Measurements from ENCODE around the gene COQ5. TPM values are rescaled to one million over a fixed set of nuclear protein-coding genes. Genes with fewer than 3 reads are reported as not detected.

The COQ5 gene
- total and polyA plus RNA-seq, 4 donors: 32.3 to 44.7 (median 41.0) TPM

DNA sequence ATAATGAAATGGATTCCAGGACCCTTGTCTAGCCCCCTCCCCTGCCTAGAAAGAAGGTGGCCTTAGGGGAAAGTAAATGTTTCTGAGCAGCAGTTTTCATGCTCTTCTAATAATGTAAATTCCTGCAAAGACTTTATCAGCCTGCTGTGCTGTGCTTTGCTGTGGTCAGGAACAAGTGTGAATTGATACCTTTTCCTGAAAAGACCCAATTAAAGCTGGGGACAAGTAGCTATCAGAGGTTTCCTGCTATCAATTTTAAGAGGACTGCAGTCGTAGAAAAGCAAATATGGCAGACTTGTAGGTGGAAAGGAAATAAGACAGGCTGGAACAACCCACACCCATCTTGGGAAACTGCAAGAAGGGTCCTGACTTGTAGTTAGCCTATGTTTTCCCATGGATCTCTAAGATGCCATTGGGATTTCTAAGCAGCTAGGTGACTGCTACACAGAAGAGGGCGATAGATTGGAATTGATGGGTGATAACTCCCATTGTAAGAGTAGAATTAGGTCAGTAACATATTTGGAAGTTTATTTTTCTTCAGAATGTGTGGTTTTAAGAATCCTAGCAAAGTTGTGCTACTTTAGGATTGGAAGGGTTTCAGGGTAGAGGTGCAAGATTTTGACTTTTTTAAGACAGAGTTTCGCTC is 30.0 kb downstream of the COQ5 start:
- no peaks in the 10 kb centered on the region for H3K4me1 ChIP-seq (ENCODE audit: control insufficient read depth, insufficient read depth, low read length)
- H3K27me3 ChIP-seq (ENCODE audit: control insufficient read depth, insufficient read depth, low read length): no peaks in the 10 kb centered on the region
- 93% methylated on average over 2 of the region's 3 CpGs for WGBS (ENCODE audit: insufficient coverage)
- no peak overlapping the region for H3K4me3 ChIP-seq (ENCODE audit: low read depth, low read length)
- DNase-seq (ENCODE audit: low read depth in 4 of 6, low spot score in 6 of 6): no peak
- H3K9me3 ChIP-seq (ENCODE audit: control insufficient read depth, insufficient read depth, low read length): no peaks in the 10 kb centered on the region
- peaks cover 26% of the 10 kb centered on the region for H3K36me3 ChIP-seq (ENCODE audit: control insufficient read depth, insufficient read depth, low read length)
- H3K27ac ChIP-seq (ENCODE audit: low read depth, low read length): no peak overlapping the region

DNA sequence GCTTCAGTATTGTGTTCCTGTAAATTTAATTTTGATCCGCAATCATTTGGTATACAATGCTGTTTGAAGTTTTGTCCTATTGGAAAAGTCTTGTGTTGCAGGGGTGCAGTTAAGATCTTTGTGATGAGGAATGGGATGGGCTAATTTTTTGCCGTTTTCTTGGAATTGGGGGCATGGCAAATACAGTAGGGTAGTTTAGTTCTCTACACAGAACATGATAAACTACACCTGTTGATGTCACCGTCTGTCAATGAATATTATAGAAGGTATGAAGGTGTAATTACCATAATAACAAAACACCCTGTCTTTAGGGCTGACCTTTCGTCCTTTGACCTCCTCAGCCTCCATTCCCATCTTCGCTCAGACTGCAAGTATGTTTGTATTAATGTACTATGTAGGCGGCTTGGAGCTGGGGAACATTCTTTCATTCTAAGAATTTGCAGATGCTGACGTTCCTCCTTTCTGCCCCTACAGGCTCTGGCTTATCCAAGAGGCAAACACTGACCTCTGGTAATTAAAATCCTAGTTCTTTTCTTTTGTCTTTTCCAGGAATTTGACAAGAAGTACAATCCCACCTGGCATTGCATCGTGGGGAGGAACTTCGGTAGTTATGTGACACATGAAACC is 31.3 kb downstream of the COQ5 start:
- Histone ChIP-seq H3K4me1 (ENCODE audit: control insufficient read depth, insufficient read depth, low read length) (no peaks in the 10 kb centered on the region), H3K9me3 (ENCODE audit: control insufficient read depth, insufficient read depth, low read length) (no peaks in the 10 kb centered on the region), H3K36me3 (ENCODE audit: control insufficient read depth, insufficient read depth, low read length) (peaks cover 22% of the 10 kb centered on the region), H3K27me3 (ENCODE audit: control insufficient read depth, insufficient read depth, low read length) (no peaks in the 10 kb centered on the region), H3K4me3 (ENCODE audit: low read depth, low read length) (peak overlapping the region; percentile 87), H3K27ac (ENCODE audit: low read depth, low read length) (no peak overlapping the region)
- DNase-seq (ENCODE audit: low read depth in 4 of 6, low spot score in 6 of 6): no peak
- 18% methylated on average over 4 of the region's 9 CpGs for WGBS (ENCODE audit: insufficient coverage)

DNA sequence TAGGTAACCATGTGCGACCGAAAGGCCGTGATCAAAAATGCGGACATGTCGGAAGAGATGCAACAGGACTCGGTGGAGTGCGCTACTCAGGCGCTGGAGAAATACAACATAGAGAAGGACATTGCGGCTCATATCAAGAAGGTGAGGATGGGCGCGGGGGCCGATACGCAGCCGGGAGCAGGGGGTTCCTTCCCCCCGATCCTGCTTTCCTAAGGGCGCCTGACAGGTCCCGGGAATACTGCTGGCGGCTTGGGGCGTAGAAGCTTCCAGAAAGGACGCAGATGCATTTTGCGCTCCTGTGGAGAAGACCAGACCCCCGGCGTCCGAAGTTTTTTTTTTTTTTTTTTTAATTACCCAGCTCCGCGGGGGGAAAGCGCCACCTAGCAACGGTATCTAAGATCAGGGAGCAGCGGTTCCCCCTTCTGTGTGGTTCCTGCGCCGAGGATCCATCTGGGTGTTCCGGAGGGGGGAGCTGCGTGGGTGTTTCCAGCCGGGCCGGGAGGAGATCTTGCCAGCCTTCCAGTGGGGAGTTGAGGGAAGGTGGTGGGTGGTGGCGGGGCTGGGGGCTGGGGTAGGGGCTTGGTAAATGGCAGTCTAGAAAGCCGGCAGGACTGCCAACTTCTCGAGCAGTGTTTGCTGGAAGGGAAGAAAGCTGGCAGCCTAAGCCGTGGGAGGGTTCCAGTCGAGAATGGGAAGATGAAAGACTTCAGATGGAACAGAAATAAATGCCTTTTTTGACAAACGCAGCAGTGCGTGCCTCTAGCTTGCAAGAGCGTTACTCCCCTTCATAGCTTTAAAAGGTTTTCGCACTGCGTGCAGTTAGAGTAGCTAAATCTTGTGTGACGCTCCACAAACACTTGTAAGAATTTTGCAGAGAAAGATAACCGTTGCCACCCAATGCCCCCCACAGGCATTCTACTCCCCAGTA is 32.3 kb downstream of the COQ5 start:
- DNase-seq (ENCODE audit: low read depth in 4 of 6, low spot score in 6 of 6): peak in 5 of 6 donors; percentile 38 to 93 (median 63)
- Histone ChIP-seq H3K27me3 (ENCODE audit: control insufficient read depth, insufficient read depth, low read length) (no peaks in the 10 kb centered on the region), H3K4me1 (ENCODE audit: control insufficient read depth, insufficient read depth, low read length) (no peaks in the 10 kb centered on the region), H3K4me3 (ENCODE audit: low read depth, low read length) (peak overlapping the region; percentile 87), H3K27ac (ENCODE audit: low read depth, low read length) (peak overlapping the region; percentile 89), H3K9me3 (ENCODE audit: control insufficient read depth, insufficient read depth, low read length) (no peaks in the 10 kb centered on the region), H3K36me3 (ENCODE audit: control insufficient read depth, insufficient read depth, low read length) (peaks cover 19% of the 10 kb centered on the region)
- WGBS (ENCODE audit: insufficient coverage): under 1% methylated on average over 39 of the region's 47 CpGs

DNA sequence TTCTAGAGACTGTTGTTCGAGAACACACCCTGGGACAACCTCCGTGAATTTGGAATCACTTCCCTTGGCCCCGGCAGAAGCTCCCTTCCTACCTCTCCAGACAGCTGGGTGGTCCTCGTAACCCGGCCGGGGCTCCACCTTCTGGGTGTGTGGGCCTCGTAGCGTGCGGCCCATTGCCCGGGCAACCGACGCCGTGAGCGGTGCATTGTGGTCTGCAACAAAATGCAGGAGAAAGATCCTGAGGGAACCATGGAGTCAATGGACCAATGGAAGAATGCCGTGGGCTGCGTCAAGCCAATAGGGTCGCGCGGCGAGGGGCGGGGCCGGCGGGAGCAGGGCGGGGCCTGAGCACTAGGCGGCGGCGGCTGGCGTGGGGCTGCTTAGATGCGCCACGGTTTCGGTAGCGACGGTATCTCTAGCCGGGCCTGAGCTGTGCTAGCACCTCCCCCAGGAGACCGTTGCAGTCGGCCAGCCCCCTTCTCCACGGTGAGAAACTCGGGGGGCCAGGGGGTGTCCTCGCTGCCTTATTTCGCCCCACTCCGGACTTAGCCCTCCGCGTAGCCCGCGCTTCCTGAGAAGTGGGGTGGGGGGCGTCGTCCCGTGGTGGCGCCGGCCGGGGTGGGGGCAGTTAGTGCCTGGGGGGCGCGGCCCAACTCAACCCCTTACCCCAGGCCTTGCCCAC is 33.1 kb downstream of the COQ5 start, which contains the start of gene DYNLL1:
DYNLL1 (plus strand) TSS at position 383 of the 682 bp plus-strand sequence. CDS start 309 bp downstream, outside the sequence.
- Histone ChIP-seq H3K27ac (ENCODE audit: low read depth, low read length) (peak within 1 kb of the TSS; percentile 89), H3K9me3 (ENCODE audit: control insufficient read depth, insufficient read depth, low read length) (no peaks in the 10 kb centered on the region), H3K27me3 (ENCODE audit: control insufficient read depth, insufficient read depth, low read length) (no peaks in the 10 kb centered on the region), H3K36me3 (ENCODE audit: control insufficient read depth, insufficient read depth, low read length) (peaks cover 18% of the 10 kb centered on the region), H3K4me1 (ENCODE audit: control insufficient read depth, insufficient read depth, low read length) (no peaks in the 10 kb centered on the region), H3K4me3 (ENCODE audit: low read depth, low read length) (peak within 1 kb of the TSS; percentile 87)
- peak; percentile 93 to 99 (median 96) for DNase-seq (ENCODE audit: low read depth in 4 of 6, low spot score in 6 of 6)
- WGBS (ENCODE audit: insufficient coverage): 0% methylated on average over 37 of the region's 53 CpGs

DNA sequence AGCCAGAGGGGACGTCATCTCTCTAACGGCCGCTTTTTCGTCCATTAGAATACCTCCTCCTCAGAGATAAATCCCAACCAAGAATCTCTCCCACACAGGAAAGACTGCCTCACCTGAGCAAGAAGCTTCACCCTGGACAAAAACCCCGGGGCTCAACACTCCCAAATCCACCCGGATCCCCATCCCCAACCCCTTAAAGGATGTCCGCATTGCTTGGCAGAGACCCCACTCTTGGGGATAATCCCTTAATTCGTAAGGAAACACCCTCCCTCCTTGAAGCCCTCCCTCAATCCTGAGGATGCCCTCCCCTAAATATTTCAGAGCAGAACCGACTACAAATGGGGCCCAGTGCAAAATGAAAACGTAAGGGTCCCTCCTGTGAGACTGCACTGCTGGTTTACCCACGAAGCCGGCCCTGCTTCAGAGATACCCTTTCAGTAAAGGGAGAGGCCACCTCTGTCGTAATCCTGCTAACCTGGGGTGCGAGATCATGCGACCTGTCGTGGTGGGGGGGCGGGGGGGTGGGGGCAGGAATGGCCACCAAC is 33.7 kb downstream of the COQ5 start:
- 15% methylated on average over 12 of the region's 17 CpGs for WGBS (ENCODE audit: insufficient coverage)
- Histone ChIP-seq H3K27ac (ENCODE audit: low read depth, low read length) (peak overlapping the region; percentile 61), H3K4me1 (ENCODE audit: control insufficient read depth, insufficient read depth, low read length) (no peaks in the 10 kb centered on the region), H3K36me3 (ENCODE audit: control insufficient read depth, insufficient read depth, low read length) (peaks cover 15% of the 10 kb centered on the region), H3K4me3 (ENCODE audit: low read depth, low read length) (peak overlapping the region; percentile 87), H3K27me3 (ENCODE audit: control insufficient read depth, insufficient read depth, low read length) (no peaks in the 10 kb centered on the region), H3K9me3 (ENCODE audit: control insufficient read depth, insufficient read depth, low read length) (no peaks in the 10 kb centered on the region)
- no peak for DNase-seq (ENCODE audit: low read depth in 4 of 6, low spot score in 6 of 6)

DNA sequence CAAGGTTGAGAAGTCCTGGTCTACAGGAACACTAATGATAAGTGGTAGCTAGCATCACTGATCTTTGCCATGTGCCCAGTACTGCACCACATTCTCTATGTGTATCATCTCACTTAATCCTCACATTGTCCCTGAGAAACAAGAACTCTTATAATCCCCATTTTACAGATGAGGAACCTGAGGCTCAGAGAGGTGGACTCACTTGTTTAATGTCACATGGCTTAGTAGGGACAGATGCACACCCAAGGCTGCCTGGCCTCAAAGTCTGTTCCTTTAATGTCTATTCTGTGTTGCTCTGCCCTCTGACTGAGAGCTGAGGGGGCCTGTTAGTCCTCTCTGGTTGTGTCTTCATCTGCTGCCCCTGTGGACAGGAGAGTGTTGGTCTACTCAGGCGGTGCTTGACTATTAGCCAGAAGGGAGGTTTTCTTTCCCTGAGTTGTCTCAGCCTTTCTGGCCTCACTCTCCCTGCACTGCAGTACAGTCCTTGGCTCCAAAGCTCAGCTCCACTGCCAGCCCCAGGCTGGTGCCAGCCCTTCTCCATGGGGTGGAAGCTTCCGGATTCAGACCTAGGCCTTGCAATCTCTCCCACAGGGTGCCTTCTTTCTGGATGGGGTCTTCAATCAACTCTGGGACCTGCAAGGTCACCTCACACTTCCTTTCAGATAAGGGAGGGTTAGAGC is 38.0 kb downstream of the COQ5 start:
- H3K27ac ChIP-seq (ENCODE audit: low read depth, low read length): no peak overlapping the region
- DNase-seq (ENCODE audit: low read depth in 4 of 6, low spot score in 6 of 6): peak in 1 of 6 donors; percentile 35
- 100% methylated on average over 1 of the region's 2 CpGs for WGBS (ENCODE audit: insufficient coverage)

DNA sequence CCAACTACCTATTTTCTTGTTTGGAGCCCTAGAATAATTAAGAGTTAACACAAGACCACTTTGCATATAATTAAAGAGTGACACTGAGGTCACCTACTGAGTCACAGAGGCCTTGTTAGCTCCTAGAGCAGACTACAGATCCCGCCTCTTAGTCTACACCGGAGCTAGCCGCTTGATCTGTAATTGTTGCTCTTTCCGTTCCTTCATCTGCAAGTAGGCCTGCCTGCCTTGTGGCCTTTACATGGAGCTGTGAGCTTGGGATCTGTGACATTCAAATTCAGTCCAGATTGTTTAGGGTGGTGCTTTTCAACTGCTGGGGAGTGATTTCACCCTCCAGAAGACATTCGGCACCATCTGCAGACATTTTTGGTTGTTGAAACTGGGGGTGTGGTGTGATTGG is 38.6 kb downstream of the COQ5 start:
- WGBS (ENCODE audit: insufficient coverage): 94% methylated on average over 3 of the region's 5 CpGs
- H3K4me3 ChIP-seq (ENCODE audit: low read depth, low read length): no peak overlapping the region
- peaks cover 6% of the 10 kb centered on the region for H3K4me1 ChIP-seq (ENCODE audit: control insufficient read depth, insufficient read depth, low read length)
- no peaks in the 10 kb centered on the region for H3K27me3 ChIP-seq (ENCODE audit: control insufficient read depth, insufficient read depth, low read length)
- no peak for DNase-seq (ENCODE audit: low read depth in 4 of 6, low spot score in 6 of 6)
- peaks cover 17% of the 10 kb centered on the region for H3K36me3 ChIP-seq (ENCODE audit: control insufficient read depth, insufficient read depth, low read length)
- H3K9me3 ChIP-seq (ENCODE audit: control insufficient read depth, insufficient read depth, low read length): no peaks in the 10 kb centered on the region
- no peak overlapping the region for H3K27ac ChIP-seq (ENCODE audit: low read depth, low read length)

More for the DNA sequence above, 38.0 kb downstream of the COQ5 start:
- no peak overlapping the region for H3K4me3 ChIP-seq (ENCODE audit: low read depth, low read length)
- peaks cover 17% of the 10 kb centered on the region for H3K36me3 ChIP-seq (ENCODE audit: control insufficient read depth, insufficient read depth, low read length)
- no peaks in the 10 kb centered on the region for H3K27me3 ChIP-seq (ENCODE audit: control insufficient read depth, insufficient read depth, low read length)
- H3K4me1 ChIP-seq (ENCODE audit: control insufficient read depth, insufficient read depth, low read length): peaks cover 6% of the 10 kb centered on the region
- no peaks in the 10 kb centered on the region for H3K9me3 ChIP-seq (ENCODE audit: control insufficient read depth, insufficient read depth, low read length)

DNA sequence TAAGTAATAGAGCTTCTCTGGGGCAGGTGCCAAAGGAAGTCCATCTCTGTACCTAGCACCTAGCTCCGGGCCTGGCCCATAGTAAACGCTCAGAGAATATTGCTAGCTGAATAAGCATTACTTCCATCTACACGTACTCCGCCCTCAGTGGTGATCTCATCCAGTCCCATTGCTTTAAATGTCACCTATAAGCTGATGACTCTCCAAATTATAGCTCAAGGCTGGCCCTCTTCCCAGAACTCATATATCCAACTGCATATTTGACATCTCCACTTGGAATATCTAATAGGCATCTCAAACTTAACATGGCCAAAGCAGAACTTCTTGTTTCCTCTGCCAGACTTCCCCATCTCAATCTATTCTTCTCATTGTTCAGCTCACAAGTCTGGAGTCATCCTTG is 39.9 kb downstream of the COQ5 start:
- H3K27me3 ChIP-seq (ENCODE audit: control insufficient read depth, insufficient read depth, low read length): no peaks in the 10 kb centered on the region
- peaks cover 17% of the 10 kb centered on the region for H3K36me3 ChIP-seq (ENCODE audit: control insufficient read depth, insufficient read depth, low read length)
- peaks cover 6% of the 10 kb centered on the region for H3K4me1 ChIP-seq (ENCODE audit: control insufficient read depth, insufficient read depth, low read length)
- 96% methylated on average over 4 of the region's 4 CpGs for WGBS (ENCODE audit: insufficient coverage)
- DNase-seq (ENCODE audit: low read depth in 4 of 6, low spot score in 6 of 6): peak in 1 of 6 donors; percentile 44
- no peaks in the 10 kb centered on the region for H3K9me3 ChIP-seq (ENCODE audit: control insufficient read depth, insufficient read depth, low read length)
- H3K4me3 ChIP-seq (ENCODE audit: low read depth, low read length): no peak overlapping the region
- no peak overlapping the region for H3K27ac ChIP-seq (ENCODE audit: low read depth, low read length)
